ENCODE measurements around the gene ST8SIA1. TPM values are rescaled to one million over a fixed set of nuclear protein-coding genes. Genes with fewer than 3 reads are reported as not detected.

ST8SIA1 gene
- total RNA-seq, 1 experiment from 2014 or later = not detected

- Histone ChIP-seq H3K56ac (ENCODE audit: insufficient read length, low read depth, low read length) (no peak overlapping the region), H3T11ph (ENCODE audit: low read length) (no peak overlapping the region), H2AK5ac (ENCODE audit: insufficient read length, low read length) (no peak overlapping the region), H3K4me2 (ENCODE audit: insufficient read depth, insufficient read length, low read length) (peak overlapping the region; percentile 79), H4K91ac (ENCODE audit: insufficient read length, low read depth, low read length) (no peak overlapping the region), H3K4ac (ENCODE audit: low read depth, low read length) (no peak overlapping the region), H2BK5ac (ENCODE audit: insufficient read length, low read length) (no peak overlapping the region), H3K4me1 (ENCODE audit: insufficient read depth, low read length) (no peaks in the 10 kb centered on the region; the same call in 1 of the 2 replicates), H2BK20ac (ENCODE audit: low read depth, low read length, poor library complexity, severe bottlenecking) (no peak overlapping the region), H3K18ac (ENCODE audit: insufficient read length, low read depth, low read length) (no peak overlapping the region), H3K79me2 (ENCODE audit: insufficient read depth, low read length) (no peaks in the 10 kb centered on the region), H3K27ac (ENCODE audit: insufficient read length, low read depth, low read length) (no peak overlapping the region), H3K27me3 (ENCODE audit: insufficient read depth, low read length) (peaks cover 9% of the 10 kb centered on the region; the same call in 1 of the 2 replicates), H3K9me3 (ENCODE audit: control insufficient read depth, low read depth, low read length) (no peaks in the 10 kb centered on the region), H4K8ac (replicated peaks; ENCODE audit: insufficient read length, low read depth, low read length) (no peak overlapping the region), H2BK120ac (ENCODE audit: low read depth, low read length, poor library complexity, severe bottlenecking) (no peak overlapping the region), H3K23me2 (ENCODE audit: insufficient read length, low read depth, low read length, poor library complexity, severe bottlenecking) (peaks cover 17% of the 10 kb centered on the region), H3K79me1 (ENCODE audit: insufficient read depth, low read depth, low read length, poor library complexity, severe bottlenecking) (no peaks in the 10 kb centered on the region), H3K14ac (ENCODE audit: insufficient read depth, low read length) (0 out of 2 replicates have a peak overlapping the region, but pooled peaks have one; percentile 0), H2BK12ac (ENCODE audit: insufficient read length, low read depth, low read length) (no peak overlapping the region), H3K9ac (ENCODE audit: extremely low read depth, insufficient read length, low read length) (no peak overlapping the region), H2AFZ (ENCODE audit: low read length) (no peak overlapping the region), H4K5ac (ENCODE audit: insufficient read length, low read depth, low read length) (no peak overlapping the region), H4K20me1 (ENCODE audit: control insufficient read depth, insufficient read depth, insufficient read length) (no peaks in the 10 kb centered on the region), H2BK15ac (ENCODE audit: low read depth, low read length) (no peak overlapping the region), H3K23ac (ENCODE audit: insufficient read length, low read depth, low read length) (no peak overlapping the region)
- no CpG with 5 or more reads among the region's 49 CpGs for WGBS (ENCODE audit: extremely low coverage, insufficient read length, low lambda C conversion rate)
- Mint-ChIP-seq H3K4me1 (peaks cover 10 to 12% of the 10 kb centered on the region in 2 experiments), H3K27ac (no peak overlapping the region), H3K36me3 (ENCODE audit: insufficient read depth in 1 of 3, low read depth in 3 of 3) (no peaks in the 10 kb centered on the region), H3K9me3 (no peaks in the 10 kb centered on the region), H3K4me3 (peak overlapping the region; percentile 78 to 86), H3K27me3 (ENCODE audit: low read depth) (peaks cover 53% of the 10 kb centered on the region)
- DNase-seq = peak; percentile 54
- no peak for TF ChIP-seq CTCF (conservative IDR thresholded peaks at IDR 0.05)
Observed at GRCh38 chr12:22333713-22334409, 646 bp downstream of the ST8SIA1 start.
